Esophagus (tissue), 2 donors: ENCODE data around the gene NRGN. TPM values are rescaled to one million over a fixed set of nuclear protein-coding genes. Genes with fewer than 3 reads are reported as not detected.
"Not testable (repeated sequence)": the region's sequence is repeated elsewhere in the genome, so short reads cannot be mapped to it uniquely, and the experiment has no call there.

Experiments used
- H3K27ac ChIP-seq, 2 donors: one replicate each; pipeline ENCODE4 v1.5.1; 2013; ENCODE audit warnings: low read depth in 2 of 2, mild to moderate bottlenecking in 2 of 2, inconsistent platforms in 1 of 2, low read length in 1 of 2, moderate library complexity in 1 of 2
- H3K27me3 ChIP-seq, 2 donors: one replicate each; pipeline ENCODE4 v1.6.1; 2013; ENCODE audit warnings: low read length in 2 of 2, control low read depth in 1 of 2, mild to moderate bottlenecking in 1 of 2; ENCODE audit not compliant: insufficient read depth in 2 of 2, control insufficient read depth in 1 of 2
- H3K36me3 ChIP-seq, 2 donors: one replicate each; pipeline ENCODE4 v1.6.1; 2013; ENCODE audit warnings: low read length in 1 of 2; ENCODE audit not compliant: control insufficient read depth in 2 of 2, insufficient read depth in 2 of 2
- H3K4me1 ChIP-seq, 2 donors: one replicate each; pipeline ENCODE4 v1.6.1; 2013; ENCODE audit warnings: low read length in 1 of 2; ENCODE audit not compliant: control insufficient read depth in 2 of 2, insufficient read depth in 2 of 2
- H3K4me3 ChIP-seq, 2 donors: one replicate each; pipeline ENCODE4 v1.5.1; 2013; ENCODE audit warnings: low read length in 2 of 2, mild to moderate bottlenecking in 2 of 2, low read depth in 1 of 2, moderate library complexity in 1 of 2
- H3K9me3 ChIP-seq, 2 donors: one replicate each; pipeline ENCODE4 v1.6.1; 2013; ENCODE audit warnings: mild to moderate bottlenecking in 2 of 2, low read depth in 1 of 2, low read length in 1 of 2, moderate library complexity in 1 of 2; ENCODE audit not compliant: control insufficient read depth in 2 of 2, insufficient read depth in 1 of 2
- WGBS, 2 donors: extraction: QIAGEN DNeasy Blood & Tissue Kit; methylation state at CpG; one replicate each; pipeline ENCODE4 v1.1.7; 2013; 5-methylcytosine and 5-hydroxymethylcytosine counted together
- polyA plus RNA-seq, 2 donors: library from polyadenylated mRNA; stranded (reverse); fragments of 200-250 nt; gene quantifications; one replicate each; pipeline ENCODE4 v1.2.3, GENCODE V29; 2013
- donor health status: healthy with polysubstance abuse.
- donor health status: Bipolar disorder and iron deficiency.

The NRGN gene
- polyA plus RNA-seq, 2 donors, result 1.6 to 3.1 TPM

DNA sequence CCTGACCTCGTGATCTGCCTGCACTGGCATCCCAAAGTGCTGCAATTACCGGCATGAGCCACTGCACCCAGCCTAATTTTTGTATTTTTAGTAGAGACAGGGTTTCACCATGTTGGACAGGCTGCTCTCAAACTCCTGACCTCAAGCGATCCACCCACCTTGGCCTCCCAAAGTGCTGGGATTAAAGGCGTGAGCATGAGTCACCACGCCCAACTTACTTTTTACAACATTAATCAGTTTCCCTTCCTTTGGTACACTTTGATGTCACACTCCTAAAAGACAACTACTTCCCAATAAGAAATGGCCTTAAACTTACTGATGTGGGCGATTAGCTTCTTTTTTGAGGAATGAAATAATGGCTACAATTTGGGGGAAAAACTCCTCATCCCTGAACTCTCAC, 31.2 kb downstream of the NRGN start:
- H3K27me3 ChIP-seq, H3K4me1 ChIP-seq, H3K27ac ChIP-seq, H3K4me3 ChIP-seq, H3K9me3 ChIP-seq: not testable (repeated sequence)
- WGBS, 2 donors, result 92% methylated on average over 6 of the region's 6 CpGs
- H3K36me3 ChIP-seq, result peaks cover 4 to 10% of the 10 kb centered on the region in 2 donors

DNA sequence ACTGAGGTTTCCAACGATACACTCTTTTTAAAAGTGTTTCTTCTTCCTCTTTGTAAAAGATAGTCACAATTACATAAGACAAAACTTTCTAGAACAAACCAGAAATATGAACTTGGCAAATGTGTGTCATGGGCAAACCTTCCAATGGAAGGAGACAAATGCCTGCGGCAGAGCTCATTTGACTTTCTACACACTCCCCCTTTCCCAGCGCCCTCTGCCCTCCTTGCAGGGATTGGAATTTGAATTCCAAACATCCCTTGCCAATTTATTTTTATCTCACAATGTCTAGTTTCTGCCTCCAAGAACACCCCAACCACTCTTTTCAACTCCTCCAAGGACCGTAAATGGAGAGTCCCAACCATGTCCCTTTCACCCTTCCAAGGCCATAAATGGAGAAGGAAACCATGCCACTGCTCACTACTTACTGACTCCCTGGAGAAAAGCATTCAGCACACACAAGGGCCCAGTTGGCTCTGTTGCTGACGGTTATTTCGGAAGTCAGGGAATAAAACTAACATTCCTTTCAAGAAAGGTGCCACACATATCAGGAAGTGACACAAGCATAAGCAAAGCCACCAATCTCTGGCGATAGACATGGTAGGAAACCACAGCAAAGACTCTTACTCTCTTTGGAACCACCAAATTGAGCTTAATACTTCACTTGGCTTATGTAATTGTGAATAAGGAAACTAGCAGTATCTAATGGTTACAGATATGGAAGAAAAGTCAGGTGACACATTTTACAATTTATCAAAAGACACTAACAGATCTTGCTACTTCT, 37.3 kb downstream of the NRGN start:
- no peaks in the 10 kb centered on the region for H3K27me3 ChIP-seq
- H3K4me1 ChIP-seq, result no peaks in the 10 kb centered on the region
- WGBS, 2 donors, result 78 to 82% methylated on average over 7 of the region's 7 CpGs
- no peak overlapping the region for H3K4me3 ChIP-seq
- peak overlapping the region in 1 of 2 donors; percentile 14 for H3K27ac ChIP-seq
- peaks cover 0 to 4% of the 10 kb centered on the region in 2 donors for H3K36me3 ChIP-seq
- no peaks in the 10 kb centered on the region for H3K9me3 ChIP-seq

DNA sequence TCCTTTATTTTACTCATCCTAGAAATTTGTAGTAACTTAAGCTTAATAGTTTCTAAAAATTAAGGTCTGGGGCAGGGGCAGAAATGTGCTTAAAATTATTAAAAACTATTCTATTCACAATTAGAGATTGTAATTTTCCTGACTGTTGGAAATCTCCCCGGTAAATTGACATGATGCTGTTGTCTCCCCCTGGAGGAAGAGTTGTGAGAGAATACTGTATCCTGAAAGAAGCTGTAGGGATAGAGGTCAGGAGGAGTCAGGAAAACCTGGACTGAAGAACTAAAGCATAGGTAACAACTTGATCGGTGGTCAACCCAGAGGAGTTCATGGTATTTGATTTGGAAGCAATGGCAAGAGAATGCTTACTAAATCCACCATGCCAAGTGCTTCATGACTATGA, 38.5 kb downstream of the NRGN start:
- WGBS, 2 donors, result 86 to 89% methylated on average over 2 of the region's 2 CpGs
- Histone ChIP-seq H3K4me1 (no peaks in the 10 kb centered on the region), H3K9me3 (no peaks in the 10 kb centered on the region), H3K4me3 (no peak overlapping the region), H3K36me3 (no peaks in the 10 kb centered on the region), H3K27ac (no peak overlapping the region), H3K27me3 (no peaks in the 10 kb centered on the region)

DNA sequence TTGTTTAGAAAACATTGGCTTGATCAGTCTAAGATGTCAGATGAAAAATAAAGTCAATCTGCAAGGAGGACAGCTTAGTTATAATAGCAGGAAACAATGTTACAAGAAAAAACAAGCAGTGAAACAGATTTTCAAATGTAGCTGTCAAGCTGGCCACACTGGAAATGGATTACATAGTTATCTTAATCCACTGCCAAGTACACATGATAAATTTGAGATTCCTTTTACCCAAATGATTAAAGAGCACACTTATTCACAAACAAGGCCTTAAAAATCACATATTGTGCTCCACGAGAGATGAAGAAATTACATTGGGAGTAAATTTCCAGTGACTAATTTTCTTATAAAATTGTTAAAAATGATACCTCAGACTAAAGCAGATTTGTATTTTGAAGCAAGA, 39.8 kb downstream of the NRGN start:
- Histone ChIP-seq H3K27me3 (no peaks in the 10 kb centered on the region), H3K9me3 (no peaks in the 10 kb centered on the region), H3K36me3 (no peaks in the 10 kb centered on the region), H3K4me3 (no peak overlapping the region), H3K27ac (no peak overlapping the region), H3K4me1 (no peaks in the 10 kb centered on the region)
- 31 to 49% methylated on average over 1 of the region's 1 CpG for WGBS, 2 donors

DNA sequence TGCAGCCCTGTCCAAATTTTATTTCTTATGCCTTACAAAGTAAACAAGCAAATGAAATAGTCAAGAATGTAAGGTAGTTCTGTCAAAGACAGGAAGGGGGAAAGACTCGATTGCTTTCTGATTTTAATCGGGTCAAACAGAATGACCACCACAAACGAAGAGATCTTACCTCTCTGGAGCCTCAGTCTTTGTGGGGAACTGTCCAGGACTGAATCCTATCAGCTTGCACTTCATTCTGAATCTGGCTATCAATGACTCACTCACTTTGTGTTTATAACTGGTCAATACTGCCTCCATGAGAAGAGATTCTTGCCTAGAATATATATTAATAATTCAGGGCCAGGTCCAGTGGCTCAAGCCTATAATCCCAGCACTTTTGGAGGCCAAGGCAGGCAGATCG, 43.3 kb downstream of the NRGN start:
- no peak overlapping the region for H3K27ac ChIP-seq
- no peaks in the 10 kb centered on the region for H3K36me3 ChIP-seq
- no peaks in the 10 kb centered on the region for H3K4me1 ChIP-seq
- WGBS, 2 donors, result 92% methylated on average over 4 of the region's 4 CpGs
- H3K4me3 ChIP-seq, result no peak overlapping the region
- H3K27me3 ChIP-seq, result no peaks in the 10 kb centered on the region
- no peaks in the 10 kb centered on the region for H3K9me3 ChIP-seq

DNA sequence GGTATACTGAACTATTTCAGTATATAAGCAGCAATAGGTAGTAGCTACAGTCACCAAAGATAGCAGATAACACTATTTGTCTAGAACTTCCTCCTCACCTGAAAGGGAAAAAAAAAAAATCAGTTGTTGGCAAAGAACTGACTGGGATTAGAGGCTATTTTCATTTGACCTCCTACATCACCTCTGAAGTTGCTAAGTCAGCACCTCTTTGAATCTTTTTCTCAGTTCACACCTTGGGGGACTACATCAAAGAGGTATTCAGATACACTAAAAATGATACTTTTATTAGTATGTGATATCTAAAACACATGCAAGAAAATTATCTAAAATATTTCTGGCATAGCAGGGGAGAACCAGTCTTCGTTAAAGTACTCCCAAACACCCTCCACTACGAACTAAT, 44.3 kb downstream of the NRGN start:
- 92 to 94% methylated on average over 2 of the region's 2 CpGs for WGBS, 2 donors
- Histone ChIP-seq H3K27me3 (no peaks in the 10 kb centered on the region), H3K36me3 (no peaks in the 10 kb centered on the region), H3K4me3 (no peak overlapping the region), H3K4me1 (no peaks in the 10 kb centered on the region), H3K27ac (no peak overlapping the region), H3K9me3 (no peaks in the 10 kb centered on the region)

DNA sequence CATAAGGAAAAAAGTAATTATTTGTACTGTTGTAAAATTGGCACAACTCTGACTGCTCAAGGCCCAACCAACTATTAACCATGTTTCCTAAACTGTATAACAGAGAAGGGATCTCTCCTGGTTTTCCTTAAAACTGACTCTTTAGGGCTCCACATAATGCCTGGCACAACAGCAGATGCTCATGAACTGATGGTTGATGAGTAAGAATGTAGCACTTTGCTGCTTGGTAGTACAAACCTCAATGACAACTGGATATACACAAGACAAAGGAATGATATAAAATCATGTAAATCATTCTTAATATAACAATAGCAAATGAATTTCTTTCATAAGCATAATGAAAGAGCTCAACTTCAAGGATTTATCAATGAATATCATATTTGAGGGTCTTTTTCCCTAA, 48.8 kb downstream of the NRGN start:
- Histone ChIP-seq H3K4me3 (no peak overlapping the region), H3K27ac (no peak overlapping the region), H3K9me3 (no peaks in the 10 kb centered on the region), H3K36me3 (no peaks in the 10 kb centered on the region), H3K4me1 (peaks cover 0 to 4% of the 10 kb centered on the region in 2 donors), H3K27me3 (no peaks in the 10 kb centered on the region)

DNA sequence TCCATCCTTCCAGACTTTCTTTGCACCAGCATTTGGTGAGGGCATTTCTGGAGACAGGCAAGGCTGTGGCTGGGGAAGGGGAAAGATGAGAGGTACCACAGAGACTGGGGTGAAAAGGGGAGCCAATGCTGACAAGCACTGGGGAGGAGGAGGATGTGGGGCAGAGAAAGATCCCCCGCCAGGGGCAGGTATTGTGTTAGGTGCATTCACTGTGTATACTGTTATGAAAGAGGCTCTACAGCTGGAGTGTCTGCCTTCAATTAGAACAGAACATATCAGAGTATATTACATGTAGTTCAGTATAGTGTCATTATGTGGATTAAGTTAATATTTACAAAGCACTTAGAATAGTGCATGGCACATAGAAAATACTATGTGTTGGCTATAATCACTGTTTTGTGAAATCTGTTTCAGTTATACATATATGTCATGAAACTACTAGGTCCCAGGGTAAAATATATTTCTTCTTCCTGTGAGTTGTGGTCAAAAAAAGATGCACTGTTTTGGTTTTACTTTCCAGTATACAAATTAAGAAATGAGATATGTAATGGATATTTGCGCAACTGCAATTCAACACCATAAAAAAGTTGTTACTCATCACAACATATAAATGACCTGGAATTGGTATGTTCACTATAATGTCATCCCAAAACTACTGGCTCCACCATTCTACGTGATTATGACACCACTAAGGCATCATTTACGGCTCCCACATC, 52.0 kb downstream of the NRGN start:
- no peaks in the 10 kb centered on the region for H3K27me3 ChIP-seq
- 89 to 90% methylated on average over 4 of the region's 4 CpGs for WGBS, 2 donors
- no peaks in the 10 kb centered on the region for H3K36me3 ChIP-seq
- H3K9me3 ChIP-seq, result no peaks in the 10 kb centered on the region
- peaks cover 0 to 4% of the 10 kb centered on the region in 2 donors for H3K4me1 ChIP-seq
- H3K4me3 ChIP-seq, result no peak overlapping the region
- H3K27ac ChIP-seq, result no peak overlapping the region

DNA sequence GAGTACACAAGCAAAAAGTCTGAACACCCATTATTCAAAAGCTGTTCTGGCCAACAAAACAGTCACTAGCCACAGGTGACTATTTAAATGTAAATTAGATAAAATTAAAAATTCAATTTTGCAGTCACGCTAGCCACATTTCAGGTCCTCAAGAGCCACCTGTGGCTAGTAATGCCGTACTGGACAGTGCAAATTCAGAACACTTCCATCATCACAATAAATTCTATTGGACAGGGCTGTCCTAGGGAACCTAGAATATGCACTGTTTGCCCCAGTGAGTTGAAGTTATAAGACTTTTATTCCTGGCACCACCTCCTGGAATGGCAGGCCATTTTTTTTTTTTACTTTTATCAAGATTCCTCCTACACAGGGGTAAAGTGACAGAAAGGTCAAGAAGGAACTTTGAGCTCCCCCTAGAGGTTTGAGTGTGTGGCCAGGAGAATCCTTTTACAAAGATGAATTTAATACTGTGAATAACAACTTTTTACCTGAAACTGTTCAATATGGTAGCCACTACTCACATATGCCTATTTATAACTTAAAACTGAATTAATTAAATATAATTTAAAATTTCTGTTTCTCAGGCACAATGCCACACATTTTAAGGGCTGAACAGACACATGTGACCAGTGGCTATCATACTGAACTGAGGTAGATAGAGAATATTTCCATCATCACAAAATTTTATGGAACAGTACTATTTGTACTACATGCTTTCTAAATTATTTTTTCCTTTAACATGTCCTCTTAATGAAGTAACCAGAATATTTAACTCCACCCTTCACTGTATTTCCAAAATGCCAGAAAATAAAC, 53.9 kb downstream of the NRGN start:
- Histone ChIP-seq H3K4me1 (peaks cover 0 to 4% of the 10 kb centered on the region in 2 donors), H3K27me3 (no peaks in the 10 kb centered on the region), H3K9me3 (no peaks in the 10 kb centered on the region), H3K4me3 (no peak overlapping the region), H3K36me3 (no peaks in the 10 kb centered on the region), H3K27ac (no peak overlapping the region)
- WGBS, 2 donors, result 82 to 85% methylated on average over 2 of the region's 2 CpGs
